Effector CD4-positive, alpha-beta T cell (primary cell): ENCODE results near the gene MYO5A.
"Not testable (repeated sequence)": the region's sequence is repeated elsewhere in the genome, so short reads cannot be mapped to it uniquely, and the experiment has no call there.

Source experiments
- DNase-seq: peaks from one replicate; pipeline ENCODE4 v3.0.0-alpha.2; 2020

Gene MYO5A

DNA sequence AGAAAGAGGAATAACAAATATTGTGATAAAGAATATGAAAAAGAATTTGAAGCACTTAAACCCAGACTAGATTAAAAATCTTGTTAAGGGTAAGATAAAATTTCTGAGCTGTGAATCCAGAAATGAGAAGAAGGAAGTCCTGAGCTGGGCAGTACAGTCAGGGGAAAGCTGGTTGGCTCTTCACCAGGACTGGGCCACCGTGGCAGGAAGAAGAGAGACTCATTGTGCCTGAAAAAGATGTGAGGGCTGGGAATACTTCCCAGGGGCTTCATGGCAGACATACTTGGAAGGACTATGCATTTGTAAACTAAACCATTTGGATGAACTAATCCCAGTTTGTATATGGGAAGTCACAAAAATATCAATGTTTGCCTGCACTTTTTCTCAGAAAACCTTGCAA, 204.6 kb downstream of the MYO5A start:
- no peak for DNase-seq

DNA sequence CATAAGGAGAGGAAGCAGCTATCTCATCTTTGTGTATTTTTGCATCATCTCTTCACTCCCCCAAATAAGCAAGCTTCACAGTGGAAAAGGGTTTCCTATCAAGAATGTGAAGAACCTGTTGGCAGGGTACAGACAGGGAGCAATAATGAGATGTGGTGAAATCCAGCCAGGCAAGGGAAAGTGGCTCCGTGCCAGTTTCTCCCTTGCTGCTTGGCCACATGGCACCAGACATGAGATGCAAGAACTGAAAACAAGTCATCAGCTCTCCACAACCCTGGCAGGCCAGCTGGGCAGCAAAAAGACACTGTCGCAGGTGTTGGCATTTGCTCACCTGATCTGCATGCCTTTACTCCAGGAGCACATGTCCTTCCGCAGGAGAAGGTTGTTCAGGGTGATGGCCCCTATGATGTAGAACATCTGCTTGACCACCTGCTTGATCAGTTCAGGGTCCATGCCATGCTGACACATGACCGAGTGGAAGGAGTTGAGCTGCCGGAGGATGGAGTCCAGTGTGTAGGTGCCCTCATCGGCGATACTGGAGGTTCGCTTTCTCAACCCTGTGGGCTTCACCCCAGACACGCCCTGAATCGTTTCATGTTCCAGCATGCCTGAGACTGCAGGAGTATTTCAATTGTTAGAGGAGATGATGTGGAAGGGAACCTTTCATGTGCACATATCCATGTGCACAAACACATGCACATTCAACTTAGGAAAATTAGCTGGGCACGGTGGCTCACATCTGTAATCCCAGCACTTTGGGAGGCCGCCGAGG, 209.8 kb downstream of the MYO5A start:
- DNase-seq: no peak

DNA sequence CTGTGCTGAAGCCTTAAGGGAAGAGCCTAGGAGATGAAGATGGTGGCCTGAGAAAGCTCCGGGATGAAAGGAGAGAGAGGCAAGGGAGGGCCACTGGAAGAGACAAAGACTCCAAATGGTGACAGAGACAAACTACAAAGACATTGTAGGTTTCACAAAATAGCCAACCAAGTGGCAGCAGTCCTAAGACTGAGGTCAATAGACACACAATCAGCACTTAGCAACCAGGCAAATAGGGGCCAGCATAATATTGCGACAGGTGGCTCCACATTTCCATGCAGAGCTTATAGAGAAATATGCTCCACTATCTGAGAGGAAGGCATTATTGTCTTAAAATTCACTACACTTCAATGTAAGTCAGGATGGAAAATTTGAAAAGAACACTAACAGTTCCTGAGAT, 211.0 kb downstream of the MYO5A start:
- no peak for DNase-seq

DNA sequence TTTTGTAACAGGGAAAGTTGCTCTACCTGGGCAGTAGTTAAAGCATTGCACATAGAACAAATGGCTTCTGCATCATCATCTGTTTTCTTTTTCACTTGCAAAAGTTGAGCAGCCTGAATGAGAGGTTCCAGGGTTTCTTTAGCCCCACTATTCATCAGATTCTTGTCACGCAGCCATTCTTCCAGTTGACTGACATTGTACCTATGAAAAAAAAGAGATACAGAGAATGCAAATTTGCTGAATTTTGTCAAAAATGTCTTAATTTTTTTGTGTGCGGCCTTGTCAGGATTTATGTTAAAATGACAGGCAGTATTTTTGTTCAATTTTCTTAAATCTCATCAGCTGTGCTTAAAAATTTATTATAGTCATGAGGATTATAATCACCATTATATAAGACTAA, 211.7 kb downstream of the MYO5A start:
- DNase-seq: no peak

DNA sequence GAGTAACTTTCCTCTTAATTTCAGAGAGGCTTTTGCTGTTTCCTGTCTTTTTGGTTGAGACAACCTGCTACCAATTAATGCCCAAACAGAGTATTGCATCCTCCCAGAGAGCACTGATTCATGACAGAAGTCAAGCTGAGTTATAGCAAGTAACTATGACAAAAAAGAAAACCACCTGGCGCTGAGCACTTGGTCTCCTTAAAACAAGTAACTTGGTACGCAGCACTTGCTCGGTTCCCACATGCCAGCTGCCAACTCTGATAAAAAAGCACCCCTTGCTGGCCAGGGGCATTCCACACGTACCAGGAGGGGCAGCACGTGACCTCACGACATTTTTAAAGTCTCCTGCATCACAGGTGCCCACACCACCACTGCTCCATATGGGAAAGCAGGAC, 219.5 kb downstream of the MYO5A start:
- DNase-seq: no peak

DNA sequence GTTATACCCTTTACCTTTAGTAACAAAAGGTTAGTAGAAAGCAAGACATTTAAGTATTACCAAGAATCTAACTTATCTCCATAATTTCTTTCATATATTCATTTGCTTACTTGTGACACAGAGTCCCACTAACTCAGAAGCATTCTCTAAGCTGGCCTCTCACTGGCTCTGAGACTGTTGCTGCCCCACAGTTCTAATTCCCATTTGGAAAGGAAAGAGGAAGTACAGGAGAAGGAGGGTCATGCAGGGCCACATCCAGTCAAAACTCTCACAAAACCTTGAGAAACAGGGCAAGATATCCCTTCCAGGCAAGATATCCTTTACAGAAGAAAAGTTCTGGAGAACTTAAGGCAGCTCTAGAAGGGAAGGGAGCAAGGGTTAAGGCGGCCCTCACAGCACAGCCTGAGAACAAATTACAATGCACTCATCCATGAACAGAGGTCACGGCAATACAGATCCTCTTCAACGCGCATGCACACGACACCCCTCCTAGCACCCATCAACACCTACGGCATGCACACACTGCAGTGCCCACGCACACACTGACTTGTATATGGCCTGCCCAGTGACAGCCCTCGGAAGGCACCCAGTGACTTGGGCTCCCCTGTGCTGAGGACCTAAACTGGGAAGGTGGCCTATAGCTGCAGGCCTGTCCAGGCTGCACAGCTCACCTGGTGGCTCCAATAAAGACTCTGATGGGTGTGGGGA, 220.1 kb downstream of the MYO5A start:
- DNase-seq: no peak

DNA sequence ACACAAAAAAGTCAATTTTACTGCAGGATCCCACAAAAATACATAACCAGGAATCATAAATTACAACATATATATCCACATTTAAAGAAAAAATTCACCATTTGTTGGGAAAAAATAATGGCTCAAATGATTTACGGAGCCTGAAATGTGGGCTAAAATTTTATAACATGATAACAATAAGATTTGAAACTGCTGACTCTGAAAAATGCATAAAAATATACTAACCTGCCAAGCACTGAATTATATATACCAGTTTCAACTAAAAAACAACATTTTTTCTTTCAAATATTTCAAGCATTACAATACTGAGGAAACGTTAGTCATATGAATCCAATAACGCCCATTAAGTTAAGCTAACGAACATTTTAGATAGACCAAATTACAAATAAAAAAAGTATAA, 220.8 kb downstream of the MYO5A start:
- DNase-seq: no peak

DNA sequence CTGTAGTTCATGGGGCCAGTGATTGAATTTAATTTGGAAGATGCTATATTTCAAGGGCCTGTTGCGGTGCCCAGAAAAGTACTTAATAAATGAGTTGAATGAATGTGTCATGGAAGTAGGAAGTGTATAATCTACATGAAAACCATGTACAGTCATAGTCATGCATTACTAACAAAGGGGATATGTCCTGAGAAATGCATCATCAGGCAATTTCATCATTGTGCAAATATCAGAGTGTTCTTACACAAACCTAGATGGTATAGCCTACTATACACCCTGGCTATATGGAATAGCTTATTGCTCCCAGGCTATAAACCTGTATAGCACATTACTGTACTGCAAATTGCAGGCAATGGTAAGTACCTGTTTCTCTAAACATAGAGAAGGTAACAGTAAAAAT, 222.4 kb downstream of the MYO5A start:
- DNase-seq: no peak

DNA sequence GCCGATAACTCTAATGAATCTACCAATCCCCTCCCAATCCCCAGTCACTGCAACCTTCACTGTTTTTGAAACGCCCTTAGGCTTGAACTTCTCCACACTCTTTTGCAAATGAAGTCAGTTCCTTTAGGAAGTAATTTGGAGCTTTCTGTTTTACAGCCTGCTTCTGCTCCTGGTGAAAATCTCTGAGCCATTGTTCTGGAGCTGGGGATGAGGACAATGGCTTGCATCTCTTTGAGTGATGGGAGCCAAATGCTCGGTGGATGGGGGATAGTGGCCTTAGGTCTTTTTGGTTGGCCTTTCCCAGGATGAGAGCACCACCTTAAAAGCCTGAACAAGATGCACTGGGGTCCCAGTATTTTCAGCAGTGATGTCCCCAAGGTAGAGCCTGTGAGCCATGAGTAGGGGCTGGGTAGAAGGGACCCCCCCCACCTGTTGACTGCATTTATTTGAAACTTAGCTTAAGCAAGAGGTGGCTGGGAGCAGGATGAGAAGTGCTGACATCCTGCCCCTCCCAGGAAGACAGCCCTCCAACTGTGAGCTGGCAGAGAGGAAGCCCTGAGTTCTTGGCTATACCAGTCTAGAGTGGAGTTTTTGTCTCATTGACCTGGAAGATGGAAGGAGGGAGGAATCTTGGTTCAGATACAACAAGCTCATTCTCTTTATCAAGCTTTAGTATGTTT, 225.4 kb downstream of the MYO5A start:
- DNase-seq: no peak

DNA sequence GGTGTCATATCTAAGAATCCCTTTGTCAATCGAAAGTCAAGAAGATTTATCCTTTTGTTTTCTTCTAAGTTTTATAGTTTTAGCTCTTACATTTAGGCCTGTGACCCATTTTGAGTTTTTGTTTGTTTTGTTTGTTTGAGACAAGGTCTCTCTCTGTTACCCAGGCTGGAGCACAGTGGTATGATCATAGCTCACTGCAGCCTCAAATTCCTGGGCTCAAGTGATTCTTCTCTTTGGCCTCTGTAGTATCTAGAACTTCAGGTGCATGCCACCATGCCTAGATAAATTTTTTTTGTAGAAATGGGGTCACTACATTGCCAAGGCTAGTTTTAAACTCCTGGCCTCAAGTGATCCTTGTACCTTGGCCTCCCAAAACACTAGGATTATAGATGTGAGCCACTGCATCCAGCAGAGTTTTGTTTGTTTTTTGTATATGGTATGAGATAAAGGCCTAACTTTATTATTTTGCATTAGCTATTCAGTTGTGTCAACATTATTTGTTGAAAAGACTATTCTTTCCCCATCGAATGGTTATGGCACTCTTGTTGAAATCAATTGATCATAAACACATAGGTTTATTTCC, 227.3 kb downstream of the MYO5A start:
- DNase-seq: no peak

DNA sequence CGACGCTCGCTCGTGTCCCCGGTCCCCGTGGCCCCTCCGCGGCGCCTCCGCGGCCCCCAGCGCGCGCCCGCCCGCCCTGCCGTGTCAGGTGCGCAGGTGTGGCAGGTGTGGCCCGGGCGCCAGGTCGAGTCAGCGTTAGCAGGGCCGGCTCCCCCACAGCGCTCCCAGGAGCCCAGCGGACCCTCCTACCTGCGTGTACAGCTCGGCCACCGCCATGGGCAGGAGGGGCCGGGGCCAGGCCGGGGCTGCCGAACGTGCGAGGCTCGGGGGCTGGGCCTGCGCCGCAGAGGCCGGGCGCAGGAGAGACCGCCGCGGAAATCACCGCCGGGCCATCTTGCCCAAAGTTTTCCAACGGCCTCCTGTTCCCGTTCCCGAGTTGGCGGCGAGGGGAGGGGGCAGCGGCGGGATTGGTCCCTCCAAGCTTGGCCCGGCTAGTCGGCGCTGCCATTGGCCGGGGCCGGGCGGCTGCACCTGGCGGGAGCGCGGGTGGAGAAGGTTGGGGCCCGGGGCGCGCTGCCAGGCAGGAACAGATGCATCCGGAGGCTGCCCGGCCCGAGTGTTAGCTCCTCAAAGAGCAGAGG, 233.2 kb downstream of the MYO5A start, which contains the start of gene MYO5C:
Gene MYO5C (minus strand): TSS at position 384 of the 581 bp plus-strand sequence. CDS start 168 bp downstream, at position 216.
- no peak for DNase-seq

DNA sequence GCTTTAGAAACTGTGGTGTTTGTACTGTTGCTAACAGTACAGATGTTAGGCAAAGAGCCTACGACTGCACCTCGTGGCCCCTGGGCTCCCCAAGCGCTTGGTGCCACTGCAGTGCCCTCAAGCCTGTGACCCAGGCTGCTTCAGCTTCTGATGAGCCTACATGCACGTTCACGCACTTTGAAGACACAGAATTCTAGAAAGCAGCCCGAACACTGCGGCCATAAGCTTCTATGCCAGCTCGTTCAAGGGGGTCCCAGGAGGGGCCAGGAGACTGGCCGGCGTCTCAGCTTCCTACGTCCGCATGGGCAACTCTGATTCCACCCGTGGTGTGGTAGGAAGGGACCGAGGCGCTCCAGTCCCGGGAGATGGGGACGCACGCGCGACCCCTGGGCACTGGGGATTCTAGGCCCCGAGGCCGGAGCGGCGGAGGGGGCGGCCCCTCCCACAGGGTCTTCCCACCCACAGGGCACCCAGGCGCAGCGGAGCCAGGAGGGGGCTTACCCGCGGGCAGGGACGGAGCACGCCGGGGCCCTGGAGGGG, 233.7 kb downstream of the MYO5A start:
- DNase-seq: no peak

DNA sequence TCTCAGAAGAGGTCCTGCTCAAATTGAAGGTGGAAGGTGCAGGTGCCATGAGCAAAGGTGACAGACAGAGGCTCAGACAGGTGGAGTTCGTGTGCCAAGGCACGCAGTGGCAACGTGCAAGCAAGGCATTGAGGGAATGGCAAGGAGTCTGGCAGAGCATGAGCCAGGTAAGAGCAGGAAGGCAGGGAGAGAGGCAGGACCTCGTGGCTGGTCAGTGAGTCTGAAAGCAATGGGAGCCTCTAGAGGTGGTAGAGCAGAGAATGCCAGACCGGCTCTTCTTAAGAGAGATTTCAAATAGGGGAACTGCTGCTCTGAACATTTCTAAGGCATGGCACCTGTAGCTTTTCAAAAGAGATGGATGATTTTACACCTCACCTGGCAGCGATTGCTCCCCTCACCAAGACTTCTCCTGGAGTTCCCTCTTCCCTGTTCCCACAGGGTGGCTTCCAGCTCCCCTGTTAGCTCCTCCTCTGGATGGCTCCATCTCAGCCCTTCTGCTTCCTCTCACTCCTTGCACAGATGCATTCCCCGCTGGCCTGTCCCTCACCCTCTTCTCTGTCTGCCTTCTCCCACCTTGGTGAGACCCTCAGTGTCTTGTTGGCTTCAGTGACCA, 235.8 kb downstream of the MYO5A start:
- no peak for DNase-seq

DNA sequence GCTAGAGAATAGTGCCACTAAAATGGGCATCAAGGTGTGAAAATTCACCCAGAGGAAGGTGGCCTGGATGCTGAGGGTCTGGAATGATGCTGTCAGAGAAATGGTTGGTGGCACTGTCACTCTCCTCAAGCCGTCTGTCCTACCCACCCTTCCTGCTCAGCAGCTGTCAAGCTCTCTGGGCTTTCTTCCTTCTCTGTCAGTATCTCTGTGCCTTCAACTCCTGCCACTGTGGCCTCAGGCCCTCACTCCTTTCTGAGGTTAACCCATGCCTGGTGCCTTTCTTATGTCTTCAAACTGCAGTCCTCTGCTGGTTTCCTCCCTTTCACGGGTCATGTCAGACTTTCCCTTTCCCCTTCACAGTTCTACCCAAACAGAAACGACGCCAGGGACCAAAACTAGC, 237.5 kb downstream of the MYO5A start:
- no peak for DNase-seq

DNA sequence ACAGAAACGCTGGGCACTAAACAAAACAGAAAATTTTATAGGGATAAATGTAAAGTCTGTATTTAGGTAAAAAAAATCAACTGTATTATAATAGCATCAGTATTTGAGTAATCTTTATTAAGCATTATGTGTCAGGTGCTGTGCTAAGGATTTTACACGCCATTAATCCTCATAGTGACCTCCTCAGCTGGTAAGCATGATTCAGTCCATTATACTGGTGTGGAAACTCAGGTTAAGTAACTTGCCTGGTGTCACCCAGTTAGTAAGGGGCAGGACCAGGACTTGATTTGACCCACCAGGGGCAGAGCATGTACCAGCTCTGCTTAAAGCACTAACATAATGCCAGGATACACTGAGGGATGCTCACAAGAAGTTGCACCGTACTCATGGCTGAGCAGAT, 237.9 kb downstream of the MYO5A start:
- no peak for DNase-seq

DNA sequence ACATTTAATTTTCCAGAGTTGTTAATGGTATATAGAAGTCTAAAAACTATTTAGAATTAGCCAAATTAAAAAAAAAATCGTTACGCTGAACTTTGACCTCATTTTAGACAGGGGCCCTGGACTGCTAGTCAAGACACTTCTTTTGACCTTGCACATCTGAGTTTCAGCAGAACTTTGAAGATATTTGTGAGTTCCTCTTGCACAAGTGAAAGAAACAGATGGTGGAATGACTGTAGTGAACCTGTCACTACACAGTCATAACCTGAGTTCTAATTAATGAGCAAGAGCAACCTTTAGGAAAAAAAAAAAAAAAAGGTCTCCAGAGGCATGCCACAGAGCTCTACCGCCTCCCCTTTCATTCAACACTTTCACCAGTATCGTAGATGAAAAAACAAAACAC, 238.4 kb downstream of the MYO5A start:
- DNase-seq: no peak

DNA sequence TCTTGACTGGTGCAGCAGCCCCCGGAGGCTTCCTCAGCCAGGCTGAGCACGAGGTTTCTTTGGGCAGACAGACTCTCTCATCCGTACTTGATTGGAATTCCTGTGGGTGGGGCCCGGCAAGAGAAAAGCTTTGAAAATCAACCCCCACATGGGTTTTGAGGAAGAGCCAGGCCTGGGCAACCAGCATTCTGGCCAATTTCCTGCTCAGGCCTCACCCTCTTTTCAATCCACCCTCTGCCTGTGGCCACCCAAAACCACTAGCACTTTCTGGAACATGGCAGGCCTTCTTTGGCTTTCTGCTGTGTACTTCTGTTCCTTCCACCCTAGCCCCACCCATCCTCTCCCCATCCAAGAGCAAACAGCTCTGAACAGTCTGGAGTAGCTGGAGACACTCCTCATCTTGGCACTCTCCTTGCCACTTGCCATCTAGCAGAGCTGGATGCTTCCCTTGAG, 239.0 kb downstream of the MYO5A start:
- no peak for DNase-seq

DNA sequence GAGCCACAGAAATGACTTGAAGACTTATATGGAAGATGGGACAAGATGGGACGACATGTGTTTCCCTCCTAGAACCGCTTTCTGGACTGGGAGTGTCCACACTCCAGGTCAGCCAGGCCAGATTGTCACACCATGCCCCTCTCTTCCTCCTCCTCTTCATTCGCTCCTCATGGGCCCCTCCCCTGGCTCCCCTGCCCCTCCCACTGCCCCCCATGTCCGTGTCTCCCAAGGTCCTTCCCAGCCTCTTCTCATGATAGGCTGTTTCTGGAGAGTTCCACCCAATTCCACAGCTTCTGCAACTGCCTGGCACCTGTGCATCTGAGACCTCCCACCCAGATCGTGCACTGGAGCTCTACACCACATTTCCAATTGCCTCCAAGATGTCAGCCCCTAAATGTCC, 239.7 kb downstream of the MYO5A start:
- DNase-seq: no peak

DNA sequence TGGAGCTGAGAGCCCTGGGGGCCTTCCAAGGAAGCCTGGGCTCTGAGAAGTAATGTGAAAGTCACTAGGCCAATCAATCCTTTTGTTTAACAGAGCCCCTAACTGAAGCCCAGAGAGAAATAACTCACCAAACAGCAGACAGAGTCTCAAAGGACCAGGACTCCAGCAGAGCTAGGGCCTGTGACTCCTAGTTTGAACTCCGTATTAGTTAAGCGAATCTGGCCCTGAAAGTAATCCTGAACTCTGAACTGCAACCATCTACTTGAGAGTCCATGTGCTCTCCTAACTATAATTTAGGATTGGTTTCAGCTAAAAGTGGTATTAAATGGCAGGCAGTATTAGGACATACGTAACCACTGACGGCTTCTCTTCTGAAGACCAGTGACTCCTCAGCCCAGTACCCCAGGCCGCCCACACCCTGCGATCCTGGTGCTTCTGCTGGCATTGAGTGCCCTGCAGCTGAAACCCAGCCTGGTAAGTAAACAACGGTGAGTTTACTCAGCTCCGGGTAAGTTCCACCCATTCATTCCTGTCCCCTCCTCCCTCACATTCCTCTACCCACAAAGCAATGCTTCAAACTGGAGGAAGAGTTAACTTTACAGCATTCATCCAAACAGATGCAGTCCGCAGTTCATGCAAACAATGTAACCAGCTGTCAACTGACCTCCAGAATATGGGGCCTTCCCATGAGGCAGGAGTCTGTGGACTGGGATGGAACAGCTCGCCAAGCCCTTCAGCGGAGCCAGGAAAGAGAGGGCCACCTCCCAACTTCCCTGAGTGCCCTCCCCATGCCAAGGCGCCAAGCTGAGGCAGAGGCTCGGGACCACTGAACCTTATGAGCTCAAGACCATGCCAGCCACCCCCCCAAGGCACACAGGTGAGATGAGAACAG, 240.4 kb downstream of the MYO5A start:
- no peak for DNase-seq

DNA sequence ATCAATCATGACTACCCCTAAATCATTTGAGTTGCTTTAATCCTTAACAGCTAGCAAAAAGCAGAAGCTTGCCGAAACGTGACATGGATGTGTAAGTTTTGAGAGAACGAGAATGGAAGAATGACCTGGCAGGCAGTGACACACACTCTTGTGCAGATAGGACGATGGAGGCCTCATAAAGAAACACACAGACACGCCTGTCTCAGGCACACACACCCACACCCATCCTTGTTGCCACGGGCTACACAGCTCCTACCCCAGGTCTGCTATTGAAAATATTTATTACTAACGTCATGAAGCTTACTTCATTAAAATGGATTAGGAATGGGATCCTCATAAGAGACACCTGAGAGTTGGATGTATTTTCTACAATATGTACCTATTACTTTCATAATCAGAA, 241.6 kb downstream of the MYO5A start:
- no peak for DNase-seq

DNA sequence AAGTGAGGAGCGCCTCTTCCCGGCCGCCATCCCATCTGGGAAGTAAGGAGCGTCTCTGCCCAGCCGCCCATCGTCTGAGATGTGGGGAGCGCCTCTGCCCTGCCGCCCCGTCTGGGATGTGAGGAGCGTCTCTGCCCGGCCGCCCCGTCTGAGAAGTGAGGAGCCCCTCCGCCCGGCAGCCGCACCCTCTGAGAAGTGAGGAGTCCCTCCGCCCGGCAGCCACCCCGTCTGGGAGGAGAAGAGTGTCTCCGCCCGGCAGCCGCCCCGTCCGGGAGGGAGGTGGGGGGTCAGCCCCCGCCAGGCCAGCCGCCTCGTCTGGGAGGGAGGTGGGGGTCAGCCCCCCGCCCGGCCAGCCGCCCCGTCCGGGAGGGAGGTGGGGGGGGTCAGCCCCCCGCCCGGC, 242.7 kb downstream of the MYO5A start:
- not testable (repeated sequence) for DNase-seq
